K562 (cell line): ENCODE measurements around the gene APOC4. TPM values are rescaled to one million over a fixed set of nuclear protein-coding genes. Genes with fewer than 3 reads are reported as not detected.

Experiments
- BRD9 ChIP-seq: fragments of 450-650 bp; IDR thresholded peaks from 2 replicates; pipeline ENCODE4 v1.6.1; 2018; ENCODE audit warnings: low read depth; ENCODE audit not compliant: partially characterized antibody
- CBFA2T2 ChIP-seq: fragments of 450-650 bp; conservative IDR thresholded peaks from 2 replicates; pipeline ENCODE4 v1.6.1; 2017; ENCODE audit warnings: mild to moderate bottlenecking
- CBX3 ChIP-seq, 2 experiments: IDR thresholded peaks; 1 replicate in 1 of 2; 2 replicates in 1 of 2; pipeline ENCODE4 v1.6.1; 2012; ENCODE audit warnings: inconsistent platforms in 2 of 2, low read length in 2 of 2, borderline replicate concordance in 1 of 2, control low read depth in 1 of 2
- EP300 ChIP-seq: IDR thresholded peaks from 2 replicates; pipeline ENCODE4 v1.6.1; 2012; ENCODE audit warnings: low read length, improper control_type of control experiment
- FOXK2 ChIP-seq, 2 experiments: fragments of 450-650 bp; IDR thresholded peaks in 1 of 2; conservative IDR thresholded peaks in 1 of 2; 2 replicates each; pipeline ENCODE4 v1.6.1; 2016; ENCODE audit warnings: low read depth in 2 of 2, mild to moderate bottlenecking in 1 of 2
- HDGF ChIP-seq: fragments of 450-650 bp; IDR thresholded peaks from 2 replicates; pipeline ENCODE4 v1.6.1; 2016
- HNRNPK ChIP-seq: fragments of 200-400 bp; formaldehyde crosslinking; IDR thresholded peaks from one replicate; pipeline ENCODE4 v1.6.1; 2018; ENCODE audit warnings: mild to moderate bottlenecking, low read depth, low read length; ENCODE audit not compliant: poor library complexity, severe bottlenecking
- MEIS2 ChIP-seq: fragments of 450-650 bp; IDR thresholded peaks from 2 replicates; pipeline ENCODE4 v1.6.1; 2014; ENCODE audit warnings: mild to moderate bottlenecking; ENCODE audit not compliant: partially characterized antibody
- NCOR1 ChIP-seq: fragments of 450-650 bp; IDR thresholded peaks from 2 replicates; pipeline ENCODE4 v1.6.1; 2016; ENCODE audit warnings: mild to moderate bottlenecking, moderate library complexity
- PHF8 ChIP-seq: fragments of 200-600 bp; sonication (generic); IDR thresholded peaks from 2 replicates; pipeline ENCODE4 v1.6.1; 2012; ENCODE audit warnings: mixed run types, mild to moderate bottlenecking, inconsistent platforms, low read length, moderate library complexity, borderline replicate concordance
- PRDM10 ChIP-seq: fragments of 450-650 bp; IDR thresholded peaks from 2 replicates; pipeline ENCODE4 v1.6.1; 2018; ENCODE audit not compliant: partially characterized antibody
- RCOR1 ChIP-seq, 2 experiments: IDR thresholded peaks; 2 replicates each; pipeline ENCODE4 v1.6.1; 2012; ENCODE audit warnings: low read depth in 2 of 2, low read length in 2 of 2, borderline replicate concordance in 1 of 2, improper control_type of control experiment in 1 of 2
- TAL1 ChIP-seq: fragments of 450-650 bp; IDR thresholded peaks from 2 replicates; pipeline ENCODE4 v1.6.1; 2016; ENCODE audit warnings: mild to moderate bottlenecking
- ZBTB2 ChIP-seq: fragments of 450-650 bp; IDR thresholded peaks from 2 replicates; pipeline ENCODE4 v1.6.1; 2016; ENCODE audit warnings: antibody characterized with exemption
- ZNF121 ChIP-seq: sonication (generic); formaldehyde crosslinking; conservative IDR thresholded peaks from 2 replicates; pipeline ENCODE4 v1.8.0; 2022; ENCODE audit warnings: missing genetic modification reagents
- ZNF140 ChIP-seq: fragments of 250-450 bp; sonication (Bioruptor Pico); IDR thresholded peaks from 2 replicates; pipeline ENCODE4 v1.8.0; 2021; ENCODE audit warnings: moderate library complexity, mild to moderate bottlenecking, inconsistent platforms
- ZNF23 ChIP-seq: fragments of 250-450 bp; sonication (Bioruptor Pico); IDR thresholded peaks from 2 replicates; pipeline ENCODE4 v1.4.0; 2020; ENCODE audit warnings: mild to moderate bottlenecking
- ZNF584 ChIP-seq: fragments of 200-800 bp; sonication (Bioruptor generic); IDR thresholded peaks from 2 replicates; pipeline ENCODE4 v1.6.1; 2016; ENCODE audit warnings: low read depth, mild to moderate bottlenecking, missing genetic modification characterization, missing compliant biosample characterization
- polyA plus RNA-seq, 8 experiments: library from polyadenylated mRNA; depleted of rRNA in 4 of 8; stranded (reverse) in 5 of 8; unstranded in 3 of 8; fragments of >200 nt; fragmentation: Nextera tagmentation in 2 of 8; fragmentation: Illumina TruSeq in 1 of 8; extraction: Ambion mirVana in 2 of 8; extraction: Trizol in 1 of 8; gene quantifications; 2 replicates each; pipeline versions ENCODE4 v1.2.1 to v1.2.3, GENCODE V29; 2011 to 2014; ENCODE audit warnings: inconsistent platforms in 1 of 8, missing spikeins in 1 of 8
- total RNA-seq, 7 experiments: library from RNA; depleted of rRNA in 6 of 7; stranded (reverse); fragments of >200 nt in 6 of 7; fragmentation: Illumina TruSeq in 2 of 7; extraction: Trizol in 2 of 7; gene quantifications; 2 replicates each; pipeline versions ENCODE4 v1.2.1 to v1.2.3, GENCODE V29; 2011 to 2021; ENCODE audit warnings: low replicate concordance in 1 of 7
- TF ChIP-seq, protein P1 (sequence below), 3 experiments: fragments of 200-800 bp in 1 of 3; sonication (Bioruptor generic) in 1 of 3; sonication (generic) in 1 of 3; formaldehyde crosslinking in 1 of 3; IDR thresholded peaks; 2 replicates each; pipeline versions ENCODE4 v1.6.1 to v1.8.0; 2016 to 2022; ENCODE audit warnings: mild to moderate bottlenecking in 2 of 3, missing compliant biosample characterization in 2 of 3, missing genetic modification characterization in 2 of 3, missing genetic modification reagents in 1 of 3
- TF ChIP-seq, protein P2 (sequence below): sonication (generic); formaldehyde crosslinking; IDR thresholded peaks from 2 replicates; pipeline ENCODE4 v1.8.1; 2023; ENCODE audit warnings: mild to moderate bottlenecking, missing genetic modification reagents

The APOC4 gene
- total and polyA plus RNA-seq, 9 of the 15 experiments (the other 6 are each of a cell fraction or from before 2014, with no cell fraction given) = 0.46 TPM; not detected in 8

GRCh38 chr19:44909775-44910174 is 32.3 kb upstream of the APOC4 start (continued):
- TF ChIP-seq FOXK2 (conservative IDR thresholded peaks at IDR 0.05 in 1 of 2, IDR thresholded peaks at IDR 0.05 in 1 of 2; ENCODE audit: low read depth in 2 of 2) (peak in 1 of 2 experiments; percentile 76; a peak in 2 of 4 replicates), RCOR1 (IDR thresholded peaks at IDR 0.05; ENCODE audit: borderline replicate concordance in 1 of 2, low read depth in 2 of 2, low read length in 2 of 2) (peak in 1 of 2 experiments; percentile 12; a peak in 1 of 4 replicates), CBX3 (IDR thresholded peaks at IDR 0.05; ENCODE audit: borderline replicate concordance in 1 of 2, low read length in 2 of 2) (peak in 1 of 2 experiments; percentile 17; a peak in 1 of 3 replicates), ZNF121 (CRISPR knock-in tag) (peak; percentile 89), HNRNPK (no peak), ZNF23 (CRISPR knock-in tag) (no peak), CBFA2T2 (peak; percentile 30; the same call in 1 of the 2 replicates), EP300 (peak; percentile 15; the same call in 1 of the 2 replicates), PRDM10 (peak; percentile 98), ZNF584 (CRISPR knock-in tag) (no peak), MEIS2 (peak; percentile 31), ZBTB2 (peak; percentile 13; the same call in 1 of the 2 replicates), HDGF (no peak), NCOR1 (0 out of 2 replicates have a peak, but pooled peaks have one; percentile 15), TAL1 (peak; percentile 26; the same call in 1 of the 2 replicates), BRD9 (no peak), PHF8 (0 out of 2 replicates have a peak, but pooled peaks have one; percentile 1), ZNF140 (no peak)
- TF ChIP-seq, protein P1, sequence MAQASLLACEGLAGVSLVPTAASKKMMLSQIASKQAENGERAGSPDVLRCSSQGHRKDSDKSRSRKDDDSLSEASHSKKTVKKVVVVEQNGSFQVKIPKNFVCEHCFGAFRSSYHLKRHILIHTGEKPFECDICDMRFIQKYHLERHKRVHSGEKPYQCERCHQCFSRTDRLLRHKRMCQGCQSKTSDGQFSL (CRISPR knock-in tag; IDR thresholded peaks at IDR 0.05) = peak; percentile 87
- TF ChIP-seq, protein P1 (tag; IDR thresholded peaks at IDR 0.05) = peak in 1 of 2 experiments; percentile 76; a peak in 2 of 4 replicates
- TF ChIP-seq, protein P2, sequence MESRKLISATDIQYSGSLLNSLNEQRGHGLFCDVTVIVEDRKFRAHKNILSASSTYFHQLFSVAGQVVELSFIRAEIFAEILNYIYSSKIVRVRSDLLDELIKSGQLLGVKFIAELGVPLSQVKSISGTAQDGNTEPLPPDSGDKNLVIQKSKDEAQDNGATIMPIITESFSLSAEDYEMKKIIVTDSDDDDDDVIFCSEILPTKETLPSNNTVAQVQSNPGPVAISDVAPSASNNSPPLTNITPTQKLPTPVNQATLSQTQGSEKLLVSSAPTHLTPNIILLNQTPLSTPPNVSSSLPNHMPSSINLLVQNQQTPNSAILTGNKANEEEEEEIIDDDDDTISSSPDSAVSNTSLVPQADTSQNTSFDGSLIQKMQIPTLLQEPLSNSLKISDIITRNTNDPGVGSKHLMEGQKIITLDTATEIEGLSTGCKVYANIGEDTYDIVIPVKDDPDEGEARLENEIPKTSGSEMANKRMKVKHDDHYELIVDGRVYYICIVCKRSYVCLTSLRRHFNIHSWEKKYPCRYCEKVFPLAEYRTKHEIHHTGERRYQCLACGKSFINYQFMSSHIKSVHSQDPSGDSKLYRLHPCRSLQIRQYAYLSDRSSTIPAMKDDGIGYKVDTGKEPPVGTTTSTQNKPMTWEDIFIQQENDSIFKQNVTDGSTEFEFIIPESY (CRISPR knock-in tag) = 0 out of 2 replicates have a peak, but pooled peaks have one; percentile 36
